AG08395 (cell line): ENCODE measurements around the gene PARG.
"Not testable (repeated sequence)": the region's sequence is repeated elsewhere in the genome, so short reads cannot be mapped to it uniquely, and the experiment has no call there.

Experiments used
- DNase-seq: peaks from one replicate; pipeline ENCODE4 v3.0.0; 2012; ENCODE audit warnings: mixed read lengths, low spot score

PARG gene

DNA sequence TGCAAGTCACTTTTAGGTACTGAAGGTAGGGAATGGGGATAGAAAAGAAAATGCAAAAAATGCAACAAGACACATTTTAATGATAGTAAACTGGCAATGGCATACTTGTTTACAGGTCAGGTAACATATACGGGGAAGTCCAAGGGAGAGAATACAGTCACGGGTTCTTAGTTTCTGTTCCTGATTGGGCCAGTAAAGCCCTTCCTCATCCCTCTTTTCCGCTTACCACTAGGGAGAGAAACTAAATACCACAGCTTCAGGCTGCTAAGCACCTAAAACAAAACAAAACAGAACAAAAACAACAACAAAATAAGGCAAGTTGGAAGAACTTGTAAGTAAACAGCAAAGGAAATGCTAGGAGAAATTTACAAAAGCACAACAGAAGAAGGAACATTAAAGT is 114.5 kb downstream of the PARG start:
- no peak for DNase-seq

DNA sequence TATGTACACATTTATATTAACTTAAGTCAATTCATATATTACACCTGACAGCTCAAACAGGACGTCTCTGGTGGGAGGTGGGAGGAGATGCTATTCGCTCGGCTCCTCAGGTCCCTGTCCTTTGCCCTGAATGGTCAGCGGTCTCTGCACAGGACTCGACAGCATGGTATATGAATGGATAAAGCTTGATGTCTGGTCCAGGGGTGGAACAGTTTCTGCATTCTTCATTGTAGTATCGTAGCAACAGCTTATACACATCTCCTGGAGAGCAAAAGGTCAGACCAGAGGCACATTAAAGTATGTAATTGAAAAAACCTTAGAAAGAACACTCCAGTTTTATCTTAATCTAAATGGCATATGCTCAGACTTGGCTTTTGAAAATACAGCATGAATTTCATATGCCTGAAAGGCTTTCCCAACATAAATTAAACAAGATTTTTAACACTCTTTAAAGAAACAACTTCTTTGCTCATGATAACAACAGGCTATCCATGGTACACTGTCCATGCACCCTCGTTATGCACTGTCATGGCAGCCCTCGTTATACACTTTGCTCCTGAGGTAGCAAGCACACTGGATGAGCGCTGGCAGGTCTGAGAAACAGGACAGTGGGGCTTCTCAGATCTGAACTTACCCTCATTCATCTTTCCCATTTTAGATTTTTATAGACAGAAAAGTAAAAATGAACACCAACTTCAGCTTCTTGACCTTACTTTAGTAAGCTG is 122.4 kb downstream of the PARG start:
- DNase-seq = no peak

DNA sequence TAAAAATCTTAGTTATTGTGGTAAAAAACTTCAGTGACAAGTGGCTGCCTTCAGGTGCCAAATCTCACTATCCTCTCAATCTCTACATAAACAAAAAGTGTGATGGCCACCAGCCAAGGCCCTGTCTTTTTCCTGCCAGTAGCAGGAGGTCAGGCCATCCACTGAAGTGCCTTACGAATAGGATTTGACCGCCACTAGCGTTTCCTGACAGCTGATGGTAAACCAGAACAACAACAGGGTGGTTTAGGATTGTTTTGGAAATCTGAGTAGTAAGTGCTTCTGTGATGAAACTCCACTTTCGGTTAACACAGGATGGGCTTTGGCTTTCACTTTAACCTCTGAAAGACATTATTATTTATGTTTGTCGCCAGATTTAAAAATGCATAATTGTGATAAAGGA is 124.0 kb downstream of the PARG start:
- no peak for DNase-seq

DNA sequence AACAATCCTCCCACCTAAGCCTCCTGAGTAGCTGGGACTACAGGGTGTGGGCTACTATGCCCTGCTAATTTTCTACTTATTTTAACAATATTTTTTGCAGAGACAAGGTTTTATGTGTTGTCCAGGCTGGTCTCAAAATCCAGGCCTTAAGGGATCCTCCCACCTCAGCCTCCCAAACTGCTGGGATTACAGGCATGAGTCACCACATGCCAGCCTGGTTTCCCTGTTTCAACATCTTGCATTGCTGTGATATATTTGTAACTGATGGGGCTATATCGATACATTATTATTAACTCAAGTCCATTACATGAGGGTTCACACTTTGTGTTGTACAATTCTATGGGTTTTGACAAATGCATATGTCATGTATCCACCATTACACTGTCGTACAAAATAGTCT is 137.8 kb downstream of the PARG start:
- no peak for DNase-seq

DNA sequence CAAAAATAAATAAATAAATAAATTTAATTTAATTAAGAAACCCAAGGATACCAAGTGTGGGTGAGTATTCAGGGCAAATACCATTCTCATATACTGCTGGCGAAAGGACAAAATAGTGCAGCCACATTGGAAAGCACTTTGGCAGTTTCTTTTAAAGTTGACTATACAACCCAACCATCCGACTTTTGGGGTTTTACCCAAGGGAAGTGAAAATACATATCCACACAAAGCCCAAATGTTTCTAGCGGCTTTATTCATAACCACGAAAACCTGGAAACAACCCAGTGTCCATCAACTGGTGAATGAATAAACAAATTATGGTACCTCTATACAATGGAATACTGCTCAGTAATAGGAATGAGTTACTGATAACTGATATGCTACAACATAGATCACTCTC is 143.6 kb downstream of the PARG start:
- DNase-seq = no peak

DNA sequence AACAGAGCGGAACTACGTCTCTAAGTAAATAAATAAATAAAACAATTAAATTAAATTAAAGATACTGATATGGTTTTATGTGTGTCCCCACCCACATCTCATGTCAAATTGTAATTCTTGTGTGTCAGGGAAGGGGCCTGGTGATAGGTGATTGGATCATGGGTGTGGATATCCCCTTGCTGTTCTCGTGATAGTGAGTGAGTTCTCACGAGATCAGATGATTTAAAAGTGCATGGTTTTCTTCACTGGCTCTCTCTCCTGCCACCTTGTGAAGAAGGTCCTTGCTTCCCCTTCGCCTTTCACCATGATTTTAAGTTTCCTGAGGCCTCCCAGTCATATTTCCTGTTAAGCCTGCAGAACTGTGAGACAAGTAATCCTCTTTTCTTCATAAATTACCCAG is 150.7 kb downstream of the PARG start:
- DNase-seq = no peak

DNA sequence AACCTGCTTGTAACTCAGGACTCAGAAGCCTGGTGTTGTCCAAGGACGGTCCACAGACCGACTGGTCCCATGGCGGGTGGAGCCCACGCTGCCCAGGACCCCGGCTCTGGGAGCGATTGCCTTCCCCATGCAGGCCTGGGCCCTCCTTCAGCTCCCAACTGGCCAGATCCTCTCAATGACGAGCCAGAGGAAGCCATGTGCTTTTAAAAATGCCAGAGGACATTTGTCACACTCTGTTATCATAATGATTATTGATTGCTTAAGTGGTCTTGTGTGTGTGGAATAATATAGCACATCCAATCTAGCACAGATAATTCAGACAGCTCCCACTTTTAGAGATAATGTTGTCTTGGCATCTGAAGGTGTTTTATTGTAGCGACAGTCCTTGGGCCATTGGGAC is 157.1 kb downstream of the PARG start:
- no peak for DNase-seq

DNA sequence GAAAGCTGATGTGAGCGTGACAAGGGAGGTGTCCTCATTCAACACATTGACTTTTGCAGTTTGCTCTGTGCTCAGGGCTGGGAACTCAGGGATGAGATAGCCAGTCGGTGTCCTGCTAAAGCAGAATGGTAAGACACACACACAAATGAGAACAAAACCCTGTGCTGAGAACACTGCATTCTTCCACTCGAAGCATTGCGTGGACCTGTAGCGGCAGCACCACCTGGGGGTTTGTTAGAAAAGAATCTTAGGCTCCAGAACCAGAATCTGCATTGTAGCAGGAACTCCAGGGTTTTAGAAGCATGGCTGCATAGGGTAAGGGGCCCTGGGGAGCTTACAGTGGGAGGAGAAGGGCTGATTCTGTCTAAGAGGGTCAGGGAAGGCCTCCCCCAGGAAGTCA is 158.2 kb downstream of the PARG start:
- DNase-seq = no peak

DNA sequence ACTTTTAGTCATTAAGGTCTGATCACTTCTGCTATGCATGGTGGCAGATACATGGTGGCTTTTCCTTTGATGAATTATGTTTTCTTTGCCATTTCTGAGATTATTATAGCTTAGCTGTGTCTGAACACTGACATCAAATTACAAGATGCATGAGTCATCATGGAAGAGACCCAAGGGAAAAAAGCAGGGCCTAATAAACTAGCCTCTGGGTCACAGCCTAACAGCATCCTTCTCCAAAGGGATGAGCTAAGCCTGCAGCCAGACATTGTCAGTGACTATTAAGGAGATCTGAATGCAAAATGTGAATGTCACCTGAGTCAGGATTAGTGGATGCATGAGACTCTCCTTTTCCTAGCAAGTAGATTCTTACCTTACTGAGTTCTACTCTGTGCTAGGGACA is 160.6 kb downstream of the PARG start:
- no peak for DNase-seq

DNA sequence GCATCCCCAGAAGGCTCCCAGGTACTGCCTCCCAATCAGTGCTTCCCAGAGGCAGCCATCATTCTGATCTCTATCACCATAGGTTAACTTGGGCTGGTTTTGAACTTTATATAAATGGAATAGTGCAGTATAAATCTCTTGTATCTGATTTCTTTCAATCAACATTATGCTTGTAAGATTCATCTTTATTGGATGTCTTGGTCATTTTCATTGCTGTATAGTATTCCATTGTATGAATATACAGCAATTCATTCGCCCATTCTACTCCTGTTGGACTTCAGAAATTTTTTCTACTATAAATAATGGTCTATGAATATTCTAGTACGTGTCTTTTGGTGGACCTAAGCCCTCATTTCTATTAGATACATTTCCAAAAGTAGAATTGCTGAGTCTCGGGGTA is 163.6 kb downstream of the PARG start:
- no peak for DNase-seq

DNA sequence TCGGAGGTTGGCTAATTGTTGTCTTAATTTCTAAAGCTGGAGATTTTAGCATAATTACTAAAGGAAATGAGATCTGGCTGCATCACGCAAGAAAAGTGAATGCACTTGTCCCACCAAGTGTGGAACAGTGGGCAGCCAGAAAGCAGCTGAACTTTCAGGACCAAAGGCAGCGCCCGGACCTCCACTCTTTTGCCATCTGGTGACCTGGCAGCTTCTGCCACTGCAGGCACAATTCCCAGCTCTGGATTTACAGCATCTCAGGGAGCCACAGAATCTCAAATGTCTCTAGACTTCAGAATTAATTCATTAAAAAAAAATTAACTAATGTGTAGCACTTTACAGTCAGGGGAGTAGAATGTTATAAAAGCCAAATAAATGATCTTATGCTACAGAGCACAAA is 165.0 kb downstream of the PARG start:
- DNase-seq = no peak

DNA sequence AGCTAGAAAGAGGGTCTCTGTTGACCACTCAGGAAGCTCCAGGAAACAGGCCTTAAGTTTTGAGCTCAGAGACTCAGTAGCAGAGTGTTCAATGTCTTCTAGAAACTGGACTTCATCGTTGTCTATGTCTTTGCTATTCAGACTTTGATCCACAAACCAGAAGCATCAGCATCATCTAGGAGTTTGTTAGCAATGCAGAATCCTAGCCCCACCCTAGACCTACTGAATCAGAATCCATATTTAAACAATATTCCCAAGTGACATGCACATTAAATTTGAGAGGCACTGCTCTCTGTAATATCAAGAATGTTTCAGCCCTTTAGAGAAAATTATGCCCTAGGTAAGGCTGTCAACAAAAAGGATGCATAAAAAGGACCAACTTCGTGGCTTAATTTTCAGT is 166.8 kb downstream of the PARG start:
- DNase-seq = no peak

DNA sequence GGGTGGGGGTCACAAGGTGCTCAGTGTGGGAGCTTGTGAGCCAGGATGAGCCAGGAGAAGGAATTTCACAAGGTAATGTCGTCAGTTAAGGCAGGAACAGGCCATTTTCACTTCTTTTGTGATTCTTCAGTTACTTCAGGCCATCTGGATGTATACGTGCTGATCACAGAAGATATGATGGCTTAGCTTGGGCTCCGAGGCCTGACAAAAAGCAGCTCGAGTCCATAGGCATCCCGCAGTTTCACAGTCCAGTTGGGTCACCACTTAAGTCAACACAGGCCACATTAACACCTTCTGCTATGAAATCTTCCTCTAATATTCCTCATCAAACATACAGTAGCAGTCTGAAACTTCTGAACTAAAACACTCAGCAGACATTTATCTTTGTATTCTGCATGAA is 168.9 kb downstream of the PARG start:
- not testable (repeated sequence) for DNase-seq

DNA sequence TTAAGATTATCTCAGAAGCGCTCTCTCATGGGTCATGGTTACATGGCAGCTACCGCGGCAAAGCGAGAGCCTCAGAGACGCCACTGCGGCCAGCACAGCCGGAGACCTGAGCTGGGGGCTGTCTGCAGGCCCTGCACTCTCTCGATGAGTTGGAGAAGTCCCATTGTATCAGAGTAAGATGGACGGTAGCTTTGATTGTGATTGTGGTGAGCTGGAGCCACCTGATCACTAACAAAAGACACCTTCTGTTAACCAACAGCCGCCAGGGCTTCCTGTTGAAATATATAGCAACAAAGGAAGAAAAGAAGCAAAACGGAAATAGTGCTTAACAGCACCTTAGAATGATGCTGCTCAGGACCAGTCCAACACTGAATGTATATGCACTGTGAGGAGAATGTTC is 170.8 kb downstream of the PARG start:
- not testable (repeated sequence) for DNase-seq

DNA sequence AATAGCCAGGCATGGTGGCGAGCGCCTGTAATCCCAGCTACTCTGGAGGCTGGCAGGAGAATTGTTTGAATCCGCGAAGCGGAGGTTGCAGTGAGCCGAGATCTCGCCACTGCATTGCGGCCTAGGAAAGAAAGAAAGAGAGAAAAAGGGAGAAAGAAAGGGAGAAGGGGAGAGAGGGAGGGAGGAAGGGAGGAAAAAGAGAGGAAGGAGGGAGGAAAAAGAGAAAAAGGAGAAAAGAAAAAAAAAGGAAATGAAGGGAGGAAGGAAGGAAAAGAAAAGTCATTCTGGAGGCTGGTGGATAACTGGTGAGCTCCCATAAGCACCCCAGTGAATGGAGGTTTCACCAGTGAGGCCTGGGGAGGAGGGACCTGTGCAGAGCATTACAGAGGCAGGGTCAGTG is 172.1 kb downstream of the PARG start:
- DNase-seq = no peak

DNA sequence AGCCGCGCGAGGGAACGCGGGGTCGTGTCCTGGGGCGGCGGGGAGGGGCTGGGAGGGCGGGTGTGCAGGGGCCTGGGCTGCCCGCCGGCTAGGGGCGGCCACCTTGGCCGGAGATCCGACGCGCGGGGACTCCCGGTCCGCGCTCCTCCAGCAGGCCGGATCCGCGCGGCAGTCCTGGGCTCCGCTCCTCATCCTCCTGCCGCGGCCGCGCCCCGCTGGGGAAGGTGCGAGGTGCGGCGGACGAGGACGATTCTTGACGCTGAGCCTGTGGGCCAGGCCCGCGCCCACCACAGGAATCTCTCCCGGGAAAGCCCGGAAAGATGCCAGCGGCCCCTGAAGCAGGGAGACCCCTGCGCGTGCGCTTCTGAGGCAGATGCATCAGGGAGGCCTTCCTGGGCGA is 173.1 kb downstream of the PARG start:
- no peak for DNase-seq

DNA sequence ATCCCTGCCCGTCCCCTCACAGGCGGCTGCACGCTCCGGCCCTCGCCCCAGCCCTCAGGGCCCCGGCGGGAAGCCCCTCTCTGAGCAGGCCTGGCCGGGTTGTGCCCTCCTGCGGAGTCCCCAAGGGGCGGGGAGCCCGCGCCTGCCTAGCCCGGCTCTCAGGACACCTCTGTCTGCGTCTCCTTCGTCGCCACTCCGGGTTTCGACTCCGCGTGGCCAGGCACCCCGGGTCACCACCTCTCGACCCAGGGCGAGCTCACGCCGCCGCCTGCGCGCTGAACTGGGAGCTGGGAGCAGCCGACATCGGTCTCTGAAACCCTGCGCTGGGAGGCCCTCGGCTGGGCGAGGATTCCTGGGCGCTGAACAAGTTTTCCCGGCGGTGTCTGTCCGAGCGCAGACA is 173.5 kb downstream of the PARG start:
- no peak for DNase-seq
